Upper lobe of left lung (tissue), 4 donors: ENCODE measurements around the gene TLCD2.

Experiments used
- EP300 ChIP-seq, 4 donors: sonication (generic); formaldehyde crosslinking; IDR thresholded peaks; one replicate each; pipeline ENCODE4 v1.5.1; 2017; ENCODE audit warnings: antibody characterized with exemption in 4 of 4, control low read depth in 2 of 4
- POLR2A ChIP-seq, 4 donors: fragments of 450-650 bp; IDR thresholded peaks; one replicate each; pipeline ENCODE4 v1.5.1; 2016 to 2017; ENCODE audit warnings: antibody characterized with exemption in 4 of 4, mild to moderate bottlenecking in 2 of 4
- POLR2AphosphoS5 ChIP-seq, 2 donors: sonication (generic); formaldehyde crosslinking; IDR thresholded peaks; one replicate each; pipeline ENCODE4 v1.5.1; 2017; ENCODE audit warnings: antibody characterized with exemption in 2 of 2
- TF ChIP-seq, protein P1 (sequence below), 6 experiments: fragments of 450-650 bp in 4 of 6; fragments of 200-600 bp in 2 of 6; sonication (generic) in 2 of 6; IDR thresholded peaks; one replicate each; pipeline ENCODE4 v1.5.1; 2016 to 2019; ENCODE audit warnings: antibody characterized with exemption in 6 of 6

DNA sequence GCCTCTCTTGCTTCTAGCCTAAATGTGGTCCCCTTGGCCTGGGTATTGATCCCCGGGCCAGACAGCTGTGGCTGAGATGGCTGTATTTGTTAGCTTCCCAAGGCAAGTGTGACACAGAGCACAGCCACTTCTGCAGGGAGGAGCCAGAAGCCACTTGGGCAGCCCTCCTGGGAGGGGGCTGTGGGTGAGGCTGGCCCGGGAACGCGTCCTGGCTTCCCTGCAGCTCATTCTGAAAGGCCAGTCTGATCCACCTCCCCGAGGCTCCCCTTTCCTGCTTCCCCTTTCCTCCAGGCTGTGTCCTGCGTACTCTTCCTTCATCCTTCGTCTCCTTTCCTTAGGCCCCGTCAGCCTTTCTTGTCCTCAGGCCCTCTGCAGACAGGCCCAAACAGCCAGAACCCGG lies 40.5 kb upstream of the TLCD2 start:
- TF ChIP-seq, protein P1, sequence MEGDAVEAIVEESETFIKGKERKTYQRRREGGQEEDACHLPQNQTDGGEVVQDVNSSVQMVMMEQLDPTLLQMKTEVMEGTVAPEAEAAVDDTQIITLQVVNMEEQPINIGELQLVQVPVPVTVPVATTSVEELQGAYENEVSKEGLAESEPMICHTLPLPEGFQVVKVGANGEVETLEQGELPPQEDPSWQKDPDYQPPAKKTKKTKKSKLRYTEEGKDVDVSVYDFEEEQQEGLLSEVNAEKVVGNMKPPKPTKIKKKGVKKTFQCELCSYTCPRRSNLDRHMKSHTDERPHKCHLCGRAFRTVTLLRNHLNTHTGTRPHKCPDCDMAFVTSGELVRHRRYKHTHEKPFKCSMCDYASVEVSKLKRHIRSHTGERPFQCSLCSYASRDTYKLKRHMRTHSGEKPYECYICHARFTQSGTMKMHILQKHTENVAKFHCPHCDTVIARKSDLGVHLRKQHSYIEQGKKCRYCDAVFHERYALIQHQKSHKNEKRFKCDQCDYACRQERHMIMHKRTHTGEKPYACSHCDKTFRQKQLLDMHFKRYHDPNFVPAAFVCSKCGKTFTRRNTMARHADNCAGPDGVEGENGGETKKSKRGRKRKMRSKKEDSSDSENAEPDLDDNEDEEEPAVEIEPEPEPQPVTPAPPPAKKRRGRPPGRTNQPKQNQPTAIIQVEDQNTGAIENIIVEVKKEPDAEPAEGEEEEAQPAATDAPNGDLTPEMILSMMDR (IDR thresholded peaks at IDR 0.05): no peak
- TF ChIP-seq EP300 (IDR thresholded peaks at IDR 0.05) (no peak), POLR2AphosphoS5 (IDR thresholded peaks at IDR 0.05) (no peak), POLR2A (IDR thresholded peaks at IDR 0.05) (peak in 1 of 4 donors; percentile 60)
